SH-SY5Y (cell line): ENCODE measurements around the gene RPL18.

Experiments used
- GATA2 ChIP-seq: IDR thresholded peaks from 2 replicates; pipeline ENCODE4 v1.6.1; 2011; ENCODE audit warnings: mild to moderate bottlenecking, low read depth, low read length
- GATA3 ChIP-seq: IDR thresholded peaks from 2 replicates; pipeline ENCODE4 v1.6.1; 2011; ENCODE audit warnings: low read depth, mild to moderate bottlenecking, low read length, moderate library complexity

Gene RPL18

GRCh38 chr19:48627201-48627864 lies 8.4 kb upstream of the RPL18 start:
- TF ChIP-seq GATA3 = no peak
- no peak for TF ChIP-seq GATA2

- no peak for TF ChIP-seq GATA2
- no peak for TF ChIP-seq GATA3
These were observed 6.9 kb upstream of the RPL18 start for GRCh38 chr19:48625891-48626327.

GRCh38 chr19:48624791-48625723 lies 6.1 kb upstream of the RPL18 start:
- TF ChIP-seq GATA2 (no peak), GATA3 (no peak)

- TF ChIP-seq GATA3 (no peak), GATA2 (no peak)
These were observed 5.2 kb upstream of the RPL18 start for GRCh38 chr19:48624067-48624594.

DNA sequence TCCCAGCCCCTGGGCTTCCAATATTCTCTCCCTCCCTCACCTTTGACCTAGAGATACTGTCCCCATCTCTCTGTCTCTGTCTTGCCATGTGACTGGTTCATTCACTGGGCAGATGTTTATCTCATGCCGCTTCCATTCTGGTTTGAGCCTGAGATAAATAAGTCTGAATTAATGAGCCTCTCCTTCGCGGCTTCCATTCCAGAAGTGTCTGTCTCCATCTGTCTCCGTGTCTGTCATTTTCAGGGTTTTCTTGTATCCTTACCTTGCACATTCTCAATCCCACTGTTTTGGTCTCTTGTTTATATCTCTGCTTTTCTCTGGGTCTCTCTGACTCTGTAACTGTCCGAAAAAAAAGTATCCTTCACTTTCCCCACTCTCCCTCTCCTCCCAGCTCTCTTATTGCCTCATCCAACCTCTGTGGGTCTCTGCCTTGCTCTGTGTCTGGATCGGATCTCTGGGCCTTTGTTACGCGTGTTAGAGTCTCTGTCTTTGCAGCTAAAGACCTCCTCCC lies 4.6 kb upstream of the RPL18 start:
- peak; percentile 96 for TF ChIP-seq GATA2
- no peak for TF ChIP-seq GATA3

GRCh38 chr19:48619692-48620585 lies 961 bp upstream of the RPL18 start:
- TF ChIP-seq GATA3 (no peak; the same call in 1 of the 2 replicates), GATA2 (no peak)

- TF ChIP-seq GATA2 (no peak), GATA3 (no peak)
These were observed 581 bp downstream of the RPL18 start for GRCh38 chr19:48618278-48618915.

GRCh38 chr19:48617146-48617937 lies 1.6 kb downstream of the RPL18 start:
- no peak for TF ChIP-seq GATA2

DNA sequence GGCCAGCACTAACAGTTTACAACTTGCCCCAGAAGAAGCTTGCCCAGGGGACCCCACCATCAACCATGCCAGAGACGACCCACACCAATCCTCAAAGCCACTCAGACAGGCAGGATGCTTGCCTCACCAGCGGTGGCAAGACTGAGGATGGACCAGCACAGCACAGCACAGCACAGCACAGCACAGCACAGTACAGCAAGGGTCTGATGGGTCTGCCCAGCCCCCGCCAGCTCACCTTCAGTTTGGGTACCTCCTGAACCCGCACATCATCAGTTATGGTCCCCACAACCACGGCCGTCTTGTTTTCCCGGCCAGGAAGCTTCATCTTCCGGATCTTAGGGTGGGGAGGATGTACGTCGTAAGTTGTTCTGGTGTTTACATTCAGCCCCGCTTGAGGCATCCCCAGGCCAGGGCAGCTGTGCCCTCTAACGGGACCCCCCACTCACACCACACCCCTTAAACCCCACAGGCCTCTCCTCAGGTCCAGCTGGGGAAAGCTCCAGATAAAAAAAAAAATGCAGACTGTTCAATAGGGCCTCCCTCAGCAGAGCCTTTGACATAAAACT lies 2.4 kb downstream of the RPL18 start:
- TF ChIP-seq GATA2 (no peak), GATA3 (no peak)

GRCh38 chr19:48616041-48616436 lies 2.9 kb downstream of the RPL18 start:
- TF ChIP-seq GATA3 = no peak
- no peak for TF ChIP-seq GATA2

DNA sequence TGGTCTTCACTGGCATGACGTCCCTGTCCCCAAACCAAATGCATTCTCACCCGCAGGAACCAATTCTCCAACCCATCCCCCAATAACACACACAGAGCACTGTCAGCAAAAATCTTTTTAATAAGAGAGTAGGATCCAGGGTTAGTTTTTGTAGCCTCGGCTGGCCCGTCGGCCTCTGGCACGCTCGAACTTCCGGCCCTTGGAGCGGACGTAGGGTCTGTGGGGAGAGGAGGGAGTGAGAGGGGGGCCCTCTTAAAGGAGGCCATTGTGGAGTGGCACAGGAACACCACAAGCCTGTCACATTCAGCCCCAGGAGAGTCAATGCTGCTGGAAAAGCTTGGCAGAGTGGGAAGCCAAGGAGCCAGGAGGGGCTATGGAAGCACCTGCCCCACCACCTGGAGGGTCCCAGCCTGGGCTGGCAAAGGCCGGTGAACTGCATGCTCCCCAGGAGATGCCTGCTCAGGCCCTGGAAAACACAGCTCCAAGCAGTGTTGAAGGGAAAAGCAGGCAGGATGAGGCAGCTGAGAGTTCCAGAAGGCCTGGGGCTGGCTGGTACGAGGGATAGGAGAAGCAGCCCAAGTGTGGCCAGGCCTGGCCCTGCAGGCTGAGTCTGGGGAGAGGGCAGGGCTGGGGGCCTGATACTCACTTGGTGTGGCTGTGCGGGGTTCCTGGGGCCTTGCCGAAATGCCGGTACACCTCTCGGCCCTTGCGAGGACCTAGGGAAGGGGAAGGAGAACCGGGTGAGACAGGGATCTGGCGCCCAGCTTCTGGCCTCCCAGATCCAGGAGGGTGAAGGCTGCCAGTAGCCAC lies 3.5 kb downstream of the RPL18 start:
- TF ChIP-seq GATA2 (no peak), GATA3 (no peak)
